Stimulated activated CD8-positive, alpha-beta memory T cell treated with anti-CD3 and anti-CD28 coated beads, Interleukin-7, amount 100 ng/mL, for 24 hours (primary cell): ENCODE data around the gene PAX4.

Experiments used
- DNase-seq: peaks from one replicate; pipeline ENCODE4 v3.0.0-alpha.2; 2020; ENCODE audit warnings: low read depth

Gene PAX4

DNA sequence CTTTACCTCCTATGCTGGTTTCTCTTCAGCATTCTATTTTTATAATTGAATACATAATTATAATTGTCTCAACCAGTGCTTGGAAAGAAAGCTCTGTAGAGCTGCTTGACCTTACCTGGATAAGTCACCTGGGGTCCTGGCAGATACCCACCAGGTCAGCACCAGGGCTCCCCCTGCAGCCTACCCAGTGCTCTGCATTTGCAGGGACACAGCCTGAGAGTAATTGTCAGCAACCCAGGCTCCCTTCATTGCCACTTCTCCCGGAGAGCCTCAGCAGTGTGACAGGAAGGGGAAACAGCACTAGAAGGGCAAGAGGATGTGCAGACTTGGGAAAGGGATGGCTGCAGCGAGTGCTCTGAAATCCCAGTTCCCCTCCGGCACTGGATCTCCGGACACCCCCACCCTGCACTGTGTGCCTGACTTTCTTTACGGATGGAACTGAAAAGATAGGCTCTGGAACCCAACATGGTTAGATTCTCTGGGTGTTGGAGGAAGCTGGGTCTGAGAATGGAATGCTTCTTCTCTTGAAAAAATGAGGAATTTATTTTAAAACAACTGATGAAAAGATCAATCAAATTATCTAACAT, 11.4 kb upstream of the PAX4 start:
- no peak for DNase-seq

DNA sequence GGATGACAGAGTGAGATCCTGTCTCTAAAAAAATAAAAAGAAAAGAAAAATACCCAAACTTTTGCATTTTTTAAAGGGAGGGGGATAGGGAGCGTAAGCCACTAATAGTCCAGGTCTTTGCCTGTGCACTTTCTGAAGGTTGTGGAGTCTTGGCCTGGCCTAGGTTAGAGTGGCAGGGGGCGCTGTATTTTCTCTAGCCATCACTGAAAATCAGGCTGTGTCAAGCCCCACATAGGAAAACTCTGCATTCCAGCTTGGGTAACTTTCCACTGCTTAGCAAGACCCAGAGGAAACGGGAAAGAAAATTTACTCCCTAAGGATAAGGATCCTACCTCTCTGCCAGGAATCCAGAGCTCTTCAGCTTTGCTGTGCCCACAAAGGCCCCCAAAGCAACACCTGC, 10.5 kb upstream of the PAX4 start:
- DNase-seq: no peak

DNA sequence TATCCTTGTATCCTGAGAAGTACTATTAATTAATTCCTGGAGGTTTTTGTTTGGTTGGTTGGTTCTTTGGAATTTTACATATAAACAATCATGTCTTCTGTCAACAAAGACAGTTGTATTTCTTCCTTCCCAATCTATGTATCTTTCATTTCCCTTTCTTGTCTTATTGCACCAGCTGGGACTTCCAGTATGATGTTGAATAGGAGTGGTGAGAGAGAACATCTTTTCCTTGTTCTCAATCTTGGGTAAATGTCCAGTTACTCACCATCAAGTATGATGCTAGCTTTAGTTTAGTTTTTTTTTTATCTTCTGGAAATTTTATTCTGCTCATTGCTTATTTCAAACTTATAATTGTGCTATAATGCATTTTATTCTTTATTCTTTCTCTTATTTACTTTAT, 7.4 kb upstream of the PAX4 start:
- DNase-seq: no peak

DNA sequence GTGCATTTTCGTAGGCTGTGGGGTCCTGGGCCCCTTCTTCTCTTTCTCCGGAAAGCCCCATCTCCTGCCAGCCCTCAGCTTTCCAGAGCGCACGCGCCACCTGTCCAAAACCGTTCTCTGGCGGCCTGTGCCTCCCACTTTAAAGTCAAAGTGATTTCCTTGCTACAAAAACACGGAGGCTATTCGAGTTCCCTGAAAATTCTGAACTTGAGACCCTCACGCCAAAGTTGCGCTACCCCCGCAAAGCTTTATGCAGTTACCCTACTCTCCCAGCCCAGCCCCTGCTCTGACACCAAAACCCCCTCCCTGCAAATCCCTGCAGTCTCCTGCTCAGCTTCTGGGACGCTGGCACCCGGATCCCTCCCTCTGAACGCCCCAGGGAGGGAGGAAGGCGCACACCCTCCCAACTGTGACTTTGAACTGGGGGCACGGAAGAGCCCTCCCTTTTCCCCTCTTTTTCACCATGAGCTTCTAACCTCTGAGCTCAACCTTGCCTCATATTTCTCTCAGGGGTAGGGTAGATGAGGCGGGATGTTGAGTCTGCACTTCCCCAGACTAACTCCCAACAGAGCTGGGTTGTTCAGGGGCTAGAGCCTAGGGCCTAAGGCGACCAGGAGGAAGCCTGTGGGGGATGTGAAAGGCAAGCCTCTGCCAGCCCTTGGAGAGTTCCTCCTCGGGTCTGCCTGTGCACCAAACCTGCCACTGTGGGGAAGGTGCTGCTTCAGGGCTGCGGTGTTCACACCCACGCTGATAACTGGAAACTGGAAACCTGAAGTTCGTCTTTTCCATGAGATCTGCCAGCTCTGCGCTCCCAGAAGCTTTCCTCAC, 2.7 kb upstream of the PAX4 start:
- DNase-seq: no peak

DNA sequence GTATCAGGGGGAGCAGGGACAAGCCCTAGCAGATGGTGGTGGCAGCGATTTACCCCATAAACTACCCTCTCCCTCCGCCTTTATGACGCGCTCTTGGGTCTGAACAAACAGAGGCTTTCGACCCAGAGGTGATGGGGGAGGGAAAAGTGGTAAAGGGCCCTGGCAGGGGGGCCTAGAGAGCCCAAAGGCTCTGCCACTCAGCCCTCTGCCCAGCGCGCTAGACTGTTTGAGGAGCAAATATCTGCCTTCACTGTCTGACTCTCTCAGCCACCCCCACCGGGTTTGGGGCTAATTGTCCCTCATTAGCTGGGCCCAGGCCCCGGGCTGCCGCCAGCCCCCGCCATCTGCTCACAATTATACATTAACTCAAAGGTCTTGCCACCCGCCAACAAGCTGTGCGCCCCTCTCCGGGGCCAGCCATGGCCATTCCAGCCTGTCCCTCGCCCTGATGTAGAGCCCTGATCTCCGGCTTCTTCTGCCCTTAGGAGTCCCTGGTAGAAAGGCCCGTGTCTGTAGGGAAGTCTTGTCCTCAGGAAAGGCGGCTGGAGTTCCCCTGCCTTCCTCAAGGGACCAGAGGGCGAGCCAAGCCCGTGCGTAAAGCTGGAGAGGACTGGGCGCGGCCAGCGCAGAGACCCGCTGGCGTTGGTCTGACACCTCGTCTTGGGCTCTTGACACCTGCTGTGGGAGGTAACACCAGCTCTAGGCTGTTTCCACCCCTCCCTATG, 1.9 kb upstream of the PAX4 start:
- DNase-seq: no peak

DNA sequence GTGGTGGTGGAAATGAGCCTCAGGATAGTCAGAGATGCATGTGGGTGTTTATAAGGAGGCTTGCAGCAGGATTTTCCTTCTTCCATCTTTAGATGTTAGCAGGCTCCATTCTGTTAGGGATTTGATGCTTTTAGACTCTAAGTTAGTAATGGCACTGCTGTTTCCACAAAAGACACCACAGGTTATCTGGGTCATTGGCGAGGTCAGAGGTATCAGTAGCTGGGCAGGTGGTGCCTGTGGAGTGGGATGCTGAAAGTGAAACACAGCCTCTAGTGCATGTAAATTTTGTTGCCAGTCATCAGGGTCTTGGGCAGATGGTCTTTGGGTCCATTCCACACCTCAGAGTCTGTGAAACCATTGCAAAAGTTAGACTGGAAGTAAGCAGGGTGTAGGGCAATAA, 833 bp upstream of the PAX4 start:
- DNase-seq: no peak

DNA sequence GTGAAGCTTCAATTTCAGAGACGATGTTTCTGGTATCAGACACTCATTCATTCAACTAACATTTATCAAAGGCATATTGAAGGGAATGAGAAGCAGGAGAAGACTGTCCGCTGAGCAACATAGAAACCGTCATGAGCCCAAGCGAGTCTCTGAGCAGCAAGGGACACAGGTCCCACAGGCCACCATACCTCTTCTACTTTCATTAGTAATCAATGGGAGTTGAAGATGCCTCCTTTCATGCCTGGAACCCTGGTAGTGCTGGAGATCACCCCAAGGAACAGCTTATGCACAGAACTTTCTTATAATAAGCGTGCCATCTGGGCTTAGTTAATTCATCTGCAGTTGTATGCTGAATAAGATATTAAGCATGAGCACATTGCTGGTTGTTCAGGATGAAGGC, 1.2 kb downstream of the PAX4 start:
- no peak for DNase-seq

DNA sequence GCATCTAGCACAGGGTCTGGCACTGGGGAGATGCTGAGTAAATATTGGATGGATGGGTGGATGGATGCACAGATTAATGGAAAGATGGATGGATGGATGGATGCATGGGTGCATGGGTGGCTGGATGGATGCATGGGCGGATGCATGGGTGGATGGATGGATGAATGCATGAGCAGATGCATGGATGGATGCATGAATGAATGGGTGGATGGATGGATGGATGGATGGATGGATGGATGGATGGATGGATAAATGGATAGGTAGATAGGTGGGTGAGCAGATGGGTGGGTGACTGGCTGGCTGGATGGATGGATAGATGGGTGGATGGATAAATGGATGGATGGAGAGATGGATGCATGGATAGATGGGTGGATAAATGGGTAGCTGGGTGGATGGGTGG, 5.7 kb downstream of the PAX4 start:
- no peak for DNase-seq

DNA sequence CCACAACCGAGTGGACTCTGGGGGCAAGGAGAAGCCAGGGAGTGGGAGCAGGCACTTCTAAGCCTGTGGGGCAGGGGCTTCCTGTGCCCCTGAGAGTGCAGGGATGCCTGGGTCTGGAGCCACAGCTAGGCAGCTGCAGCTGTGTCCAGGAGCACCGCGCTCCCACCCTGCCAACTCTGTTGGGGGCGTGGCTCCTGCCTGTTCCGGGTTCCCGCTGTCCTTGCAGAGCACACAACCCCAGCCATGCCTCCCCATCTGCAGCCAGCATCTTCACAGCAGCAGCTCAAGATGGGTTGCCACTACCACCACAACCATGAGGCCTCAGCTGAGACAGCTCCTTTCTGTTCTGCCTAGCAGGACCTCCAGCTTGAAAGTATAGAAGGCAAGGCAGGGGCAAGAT, 8.6 kb downstream of the PAX4 start:
- DNase-seq: no peak

DNA sequence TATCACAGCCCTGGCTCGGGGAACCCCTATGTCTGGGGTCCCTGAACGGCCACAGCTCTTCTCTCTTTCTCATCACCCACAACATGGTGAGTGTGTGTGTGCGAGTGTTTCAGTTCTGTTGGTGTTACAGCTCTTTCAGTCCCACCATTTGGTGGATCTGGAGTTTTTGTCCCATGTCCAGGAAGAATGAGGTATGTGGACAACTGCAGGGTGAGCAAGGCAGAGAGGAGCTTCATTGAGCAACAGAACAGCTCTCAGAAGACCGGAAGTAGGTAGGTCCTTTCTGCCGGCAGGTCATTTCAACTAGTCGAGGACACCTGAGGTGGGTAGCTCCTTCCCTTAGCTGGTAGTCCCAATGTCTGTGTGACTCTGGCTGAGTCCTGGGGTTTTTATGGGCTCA, 9.5 kb downstream of the PAX4 start:
- no peak for DNase-seq

DNA sequence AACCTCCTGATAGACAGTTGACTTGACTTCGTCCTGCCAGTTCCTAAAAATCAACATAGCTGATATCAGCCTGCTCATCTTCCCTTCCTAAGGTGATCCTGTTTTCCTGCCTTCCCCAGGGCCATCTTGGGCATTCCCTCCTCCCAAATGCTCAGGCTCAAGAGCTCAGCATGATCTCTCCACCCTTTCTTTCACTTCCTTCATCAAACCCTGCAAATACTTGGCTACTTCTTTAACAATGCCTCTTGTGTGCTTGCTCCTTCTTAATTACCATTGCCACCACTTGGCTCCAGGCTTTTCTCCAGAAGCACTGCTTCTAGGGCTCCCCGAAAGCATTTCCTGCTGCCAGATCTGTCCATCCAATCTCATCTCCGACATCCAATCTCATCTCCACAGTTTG, 17.1 kb downstream of the PAX4 start:
- DNase-seq: no peak

DNA sequence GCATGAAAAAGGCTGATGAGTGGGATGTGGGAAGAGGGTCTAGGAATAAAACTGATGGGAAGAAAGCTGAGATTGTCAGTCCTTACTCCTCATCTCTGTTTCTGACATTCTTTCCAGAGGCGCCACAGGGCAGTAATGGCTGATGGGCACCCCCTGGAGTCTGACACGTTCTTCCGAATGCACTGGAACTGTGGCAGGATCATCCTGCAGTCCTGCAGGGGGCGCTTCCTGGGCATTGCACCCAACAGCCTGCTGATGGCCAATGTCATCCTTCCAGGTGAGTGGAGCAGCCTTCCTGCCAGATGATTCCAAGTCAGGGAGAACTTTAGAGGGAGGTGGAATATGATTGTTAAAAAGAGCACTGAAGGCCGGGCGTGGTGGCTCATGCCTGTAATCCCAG, 19.6 kb downstream of the PAX4 start:
- DNase-seq: no peak

DNA sequence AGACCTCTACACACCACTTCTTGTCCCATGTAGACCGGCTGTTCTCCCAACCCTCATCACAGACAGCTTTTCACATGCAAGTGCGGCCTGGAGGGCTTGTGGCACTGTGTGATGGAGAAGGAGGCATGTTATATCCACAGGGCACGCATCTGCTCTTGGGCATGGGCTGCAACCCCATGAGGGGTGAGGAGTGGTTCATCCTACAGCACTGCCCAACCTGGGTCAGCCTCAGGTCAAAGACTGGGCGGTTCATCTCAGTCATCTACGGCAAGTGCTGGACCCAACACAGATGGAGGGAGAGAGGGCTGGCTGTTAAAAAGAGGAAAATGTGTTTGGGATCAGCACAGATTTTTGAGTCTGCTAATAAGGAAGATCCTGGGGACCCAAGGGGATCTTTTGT, 22.2 kb downstream of the PAX4 start:
- no peak for DNase-seq

DNA sequence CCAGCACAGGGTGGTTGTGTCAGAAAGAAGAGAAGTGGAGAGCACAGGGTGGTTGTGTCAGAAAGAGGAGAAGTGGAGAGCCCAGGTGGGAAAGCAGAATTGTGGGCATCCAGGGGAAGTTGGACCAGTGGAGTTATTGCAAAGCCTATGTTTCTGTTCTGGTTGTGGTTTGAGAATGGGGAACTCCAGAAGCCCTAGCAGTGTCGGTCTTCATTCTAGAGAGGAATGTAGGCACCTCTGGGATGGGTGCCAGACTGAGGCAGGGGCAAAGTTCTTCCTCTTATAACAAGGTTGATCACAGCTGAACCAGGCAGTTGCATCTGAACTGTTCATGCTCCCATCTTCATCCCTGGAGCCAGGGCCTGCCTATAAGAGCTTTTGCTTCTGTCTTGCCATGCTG, 23.5 kb downstream of the PAX4 start:
- DNase-seq: no peak

DNA sequence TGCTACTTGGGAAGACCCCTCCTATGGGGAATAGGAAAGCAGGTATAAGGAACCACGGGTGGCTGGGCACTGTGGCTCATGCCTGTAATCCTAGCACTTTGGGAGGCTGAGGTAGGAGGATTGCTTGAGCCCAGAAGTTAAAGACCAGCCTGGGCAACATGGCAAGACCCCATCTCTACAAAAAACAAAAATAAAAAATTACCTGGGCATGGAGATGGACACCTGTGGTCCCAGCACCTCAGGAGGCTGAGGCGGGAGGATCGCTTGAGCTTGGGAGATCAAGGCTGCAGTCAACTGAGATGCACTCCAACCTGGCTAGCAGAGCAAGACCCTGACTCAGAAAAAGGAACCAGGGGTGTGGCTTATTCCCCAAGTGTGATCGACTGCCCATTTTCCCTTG, 25.4 kb downstream of the PAX4 start:
- no peak for DNase-seq

DNA sequence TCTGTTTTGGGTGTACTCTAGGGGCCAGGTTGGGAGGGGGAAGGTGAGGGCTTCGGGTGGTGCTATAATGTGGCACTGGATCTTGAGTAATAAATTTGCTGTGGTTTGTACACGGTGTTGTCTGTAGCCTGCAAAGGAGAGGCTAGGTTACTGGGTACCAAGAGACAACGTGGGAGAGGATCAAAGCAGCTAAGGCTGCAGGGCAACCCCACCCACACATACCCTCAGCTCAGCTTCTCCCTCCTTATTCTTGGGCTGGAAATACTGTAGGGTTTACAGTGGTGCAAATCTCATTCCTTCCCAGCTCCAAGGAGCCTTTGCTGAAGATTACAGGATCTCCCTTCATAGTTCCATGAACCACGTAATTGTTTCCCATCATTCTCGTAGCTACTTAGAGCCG, 26.4 kb downstream of the PAX4 start:
- no peak for DNase-seq

DNA sequence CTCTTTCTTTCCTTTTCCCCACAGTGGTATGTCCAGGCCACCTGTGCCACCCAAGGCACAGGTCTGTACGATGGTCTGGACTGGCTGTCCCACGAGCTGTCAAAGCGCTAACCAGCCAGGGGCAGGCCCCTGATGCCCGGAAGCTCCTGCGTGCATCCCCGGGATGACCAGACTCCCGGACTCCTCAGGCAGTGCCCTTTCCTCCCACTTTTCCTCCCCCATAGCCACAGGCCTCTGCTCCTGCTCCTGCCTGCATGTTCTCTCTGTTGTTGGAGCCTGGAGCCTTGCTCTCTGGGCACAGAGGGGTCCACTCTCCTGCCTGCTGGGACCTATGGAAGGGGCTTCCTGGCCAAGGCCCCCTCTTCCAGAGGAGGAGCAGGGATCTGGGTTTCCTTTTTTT, 26.8 kb downstream of the PAX4 start:
- no peak for DNase-seq

DNA sequence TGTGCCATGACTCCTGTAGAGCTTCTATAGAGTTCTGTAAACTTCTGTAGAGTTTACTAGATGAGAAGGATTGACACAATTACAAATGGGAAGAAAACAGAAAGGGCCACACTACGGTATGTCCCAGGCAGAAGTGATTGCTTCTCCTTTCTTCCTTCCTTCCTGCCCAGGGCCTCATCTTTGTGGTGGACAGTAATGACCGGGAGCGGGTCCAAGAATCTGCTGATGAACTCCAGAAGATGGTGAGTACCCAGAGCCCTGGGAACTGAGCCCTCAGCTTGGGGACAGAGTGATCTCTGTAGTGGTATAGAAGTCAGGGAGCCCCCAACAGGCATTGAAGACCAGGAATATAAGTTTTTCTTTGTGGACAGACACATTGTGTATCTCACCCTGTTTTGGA, 28.0 kb downstream of the PAX4 start:
- no peak for DNase-seq

DNA sequence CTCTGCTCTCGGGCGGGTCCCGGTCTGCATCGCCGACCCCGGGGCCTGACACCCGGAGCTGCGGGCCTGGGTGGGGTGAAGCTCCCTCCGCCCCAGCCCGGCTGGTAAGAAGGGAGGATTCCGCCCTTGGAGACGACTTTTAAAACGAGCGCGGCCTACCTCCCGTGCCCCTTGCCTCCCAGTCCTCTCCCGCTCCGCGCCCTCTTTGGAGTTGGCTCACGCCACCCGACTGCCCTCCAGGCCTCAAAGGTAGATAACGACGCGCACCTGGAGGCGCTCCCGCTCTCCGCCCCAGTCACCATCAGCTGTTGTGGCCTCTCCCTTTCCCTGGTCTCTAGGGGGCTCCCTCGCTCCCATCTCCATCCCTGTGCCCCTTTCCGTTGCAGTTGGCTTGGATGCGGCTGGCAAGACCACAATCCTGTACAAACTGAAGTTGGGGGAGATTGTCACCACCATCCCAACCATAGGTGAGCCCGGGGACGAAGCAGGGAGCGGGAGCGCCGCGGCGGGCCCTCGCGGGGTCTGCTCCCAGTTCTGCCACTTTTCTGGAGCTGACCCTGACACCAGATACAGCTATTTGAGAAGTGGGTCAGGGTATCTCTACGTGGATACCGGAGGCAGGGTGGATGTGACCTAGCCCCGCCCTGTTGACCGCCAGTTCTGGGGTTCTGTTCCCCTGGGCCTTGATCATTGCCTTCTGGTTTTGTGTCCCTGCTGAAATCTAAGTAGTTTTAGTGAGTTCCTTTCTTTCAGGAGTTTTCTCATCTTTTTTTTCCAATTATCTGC, 29.1 kb downstream of the PAX4 start:
- no peak for DNase-seq

DNA sequence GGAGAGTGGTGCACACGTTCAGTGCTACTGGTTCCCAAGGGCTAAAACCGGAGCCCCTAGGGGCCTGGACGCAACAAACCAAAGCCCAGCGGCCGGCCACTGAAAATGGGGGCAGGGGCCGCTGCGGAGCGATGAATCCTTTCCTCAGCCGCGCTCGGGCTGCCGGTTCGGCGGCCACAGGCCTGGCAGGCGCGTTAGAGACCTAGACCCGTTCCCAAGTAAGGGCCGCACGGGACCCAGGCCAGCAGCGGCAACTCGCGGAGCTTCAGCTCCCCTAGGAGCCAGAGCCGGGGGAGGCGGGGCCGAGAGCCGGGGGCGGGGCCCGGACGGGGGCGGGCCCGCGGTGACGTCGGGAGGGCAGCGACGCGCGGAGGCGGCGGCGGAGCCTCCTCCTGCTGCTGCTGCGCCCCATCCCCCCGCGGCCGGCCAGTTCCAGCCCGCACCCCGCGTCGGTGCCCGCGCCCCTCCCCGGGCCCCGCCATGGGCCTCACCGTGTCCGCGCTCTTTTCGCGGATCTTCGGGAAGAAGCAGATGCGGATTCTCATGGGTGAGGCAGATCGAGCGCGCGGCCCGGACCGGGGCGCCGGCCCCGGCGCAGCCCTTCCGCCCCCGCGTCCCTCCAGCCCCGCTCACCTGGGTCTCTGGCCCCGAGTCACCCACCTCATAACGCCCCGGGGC, 29.8 kb downstream of the PAX4 start, which contains the start of gene ARF5:
TSS of gene ARF5 (plus strand) at position 393 of the 678 bp plus-strand sequence. CDS start at position 481, 88 bp downstream.
- peak; percentile 72 for DNase-seq

DNA sequence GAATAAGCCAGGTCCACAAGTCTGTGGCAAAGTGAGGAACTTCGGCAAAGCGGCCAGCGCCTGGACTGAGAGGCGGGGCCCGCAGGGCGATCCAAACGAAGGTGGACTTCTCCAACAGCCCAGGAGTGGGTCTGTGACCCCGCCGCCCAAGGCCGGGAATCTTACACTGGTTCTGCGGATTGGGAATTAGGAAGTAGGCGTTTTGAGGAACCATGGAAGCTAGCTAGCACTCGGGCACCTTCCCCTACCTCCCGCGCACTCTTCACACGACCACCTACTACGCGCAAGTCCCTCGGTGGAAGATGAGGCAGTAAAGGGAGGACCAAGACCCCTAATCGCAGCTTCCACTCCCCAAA, 30.3 kb downstream of the PAX4 start:
- no peak for DNase-seq

DNA sequence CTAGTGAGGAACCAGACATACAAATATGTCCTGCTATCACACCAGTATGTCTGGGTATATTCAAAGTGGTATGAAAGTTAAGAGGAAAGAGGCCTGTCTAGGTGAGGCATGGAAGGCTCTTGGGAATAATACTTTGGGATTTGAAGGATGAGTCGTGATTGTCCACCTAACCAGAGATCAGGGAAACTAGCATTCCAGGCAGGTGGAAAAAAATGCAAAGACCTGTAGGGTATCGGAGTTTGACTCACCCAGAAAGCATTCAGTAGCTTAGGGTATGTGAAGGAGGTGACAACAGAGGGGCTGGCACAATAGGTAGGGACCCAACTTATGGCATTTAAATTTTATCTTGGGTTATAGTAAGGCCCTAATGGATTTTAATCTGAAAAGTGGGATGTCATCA, 31.6 kb downstream of the PAX4 start:
- no peak for DNase-seq
